H9 (cell line): ENCODE measurements around the gene MLLT3. TPM values are rescaled to one million over a fixed set of nuclear protein-coding genes. Genes with fewer than 3 reads are reported as not detected.

Experiments used
- DNase-seq: peaks from one replicate; pipeline ENCODE4 v3.0.0-alpha.2; 2017
- H2AFZ ChIP-seq: one replicate; pipeline ENCODE4 v1.6.1; 2013; ENCODE audit warnings: mild to moderate bottlenecking, low read length, control low read depth, moderate library complexity
- H2AK5ac ChIP-seq: 2 replicates; pipeline ENCODE4 v1.6.1; 2013; ENCODE audit warnings: low read length, control low read depth, mixed read lengths; ENCODE audit not compliant: insufficient read length
- H2BK120ac ChIP-seq: one replicate; pipeline ENCODE4 v1.6.1; 2013; ENCODE audit warnings: low read depth, mild to moderate bottlenecking, low read length, control low read depth, inconsistent platforms; ENCODE audit not compliant: poor library complexity, severe bottlenecking
- H2BK12ac ChIP-seq: 2 replicates; pipeline ENCODE4 v1.6.1; 2013; ENCODE audit warnings: low read length, control low read depth, mixed read lengths, low read depth; ENCODE audit not compliant: insufficient read length
- H2BK15ac ChIP-seq: 2 replicates; pipeline ENCODE4 v1.6.1; 2013; ENCODE audit warnings: low read depth, low read length, control low read depth
- H2BK20ac ChIP-seq: one replicate; pipeline ENCODE4 v1.6.1; 2013; ENCODE audit warnings: low read depth, mild to moderate bottlenecking, low read length, control low read depth, inconsistent platforms; ENCODE audit not compliant: poor library complexity, severe bottlenecking
- H2BK5ac ChIP-seq: 2 replicates; pipeline ENCODE4 v1.6.1; 2013; ENCODE audit warnings: low read length, control low read depth, mixed read lengths; ENCODE audit not compliant: insufficient read length
- H3K14ac ChIP-seq: 2 replicates; pipeline ENCODE4 v1.6.1; 2013; ENCODE audit warnings: low read length, control low read depth; ENCODE audit not compliant: insufficient read depth
- H3K18ac ChIP-seq: 2 replicates; pipeline ENCODE4 v1.6.1; 2013; ENCODE audit warnings: low read depth, mild to moderate bottlenecking, mixed read lengths, low read length, control low read depth; ENCODE audit not compliant: insufficient read length
- H3K23ac ChIP-seq: 2 replicates; pipeline ENCODE4 v1.6.1; 2013; ENCODE audit warnings: low read length, control low read depth, mixed read lengths, low read depth; ENCODE audit not compliant: insufficient read length
- H3K23me2 ChIP-seq: 2 replicates; pipeline ENCODE4 v1.6.1; 2013; ENCODE audit warnings: low read depth, mild to moderate bottlenecking, mixed read lengths, low read length, control low read depth; ENCODE audit not compliant: insufficient read length, poor library complexity, severe bottlenecking
- H3K27ac ChIP-seq: 2 replicates; pipeline ENCODE4 v1.5.1; 2013; ENCODE audit warnings: low read length, control low read depth, mixed read lengths, low read depth; ENCODE audit not compliant: insufficient read length
- H3K27me3 ChIP-seq: 2 replicates; pipeline ENCODE4 v1.6.1; 2013; ENCODE audit warnings: low read length, control low read depth, inconsistent platforms; ENCODE audit not compliant: insufficient read depth
- H3K4ac ChIP-seq: 2 replicates; pipeline ENCODE4 v1.6.1; 2013; ENCODE audit warnings: low read depth, mild to moderate bottlenecking, control low read depth, inconsistent platforms, low read length, moderate library complexity
- H3K4me1 ChIP-seq: 2 replicates; pipeline ENCODE4 v1.6.1; 2013; ENCODE audit warnings: low read length, control low read depth, inconsistent platforms; ENCODE audit not compliant: insufficient read depth
- H3K4me2 ChIP-seq: 2 replicates; pipeline ENCODE4 v1.6.1; 2013; ENCODE audit warnings: low read length, control low read depth, mixed read lengths; ENCODE audit not compliant: insufficient read length, insufficient read depth
- H3K56ac ChIP-seq: 2 replicates; pipeline ENCODE4 v1.6.1; 2013; ENCODE audit warnings: low read depth, mild to moderate bottlenecking, mixed read lengths, low read length, control low read depth; ENCODE audit not compliant: insufficient read length
- H3K79me1 ChIP-seq: 2 replicates; pipeline ENCODE4 v1.6.1; 2013; ENCODE audit warnings: low read depth, mild to moderate bottlenecking, moderate library complexity, low read length, control low read depth, inconsistent platforms; ENCODE audit not compliant: insufficient read depth, poor library complexity, severe bottlenecking
- H3K79me2 ChIP-seq: 2 replicates; pipeline ENCODE4 v1.6.1; 2013; ENCODE audit warnings: low read length, control low read depth, inconsistent platforms; ENCODE audit not compliant: insufficient read depth
- H3K9ac ChIP-seq: 2 replicates; pipeline ENCODE4 v1.6.1; 2013; ENCODE audit warnings: low read length, control low read depth, mixed read lengths; ENCODE audit not compliant: insufficient read length; ENCODE audit errors: extremely low read depth
- H3K9me3 ChIP-seq: one replicate; pipeline ENCODE4 v1.6.1; 2013; ENCODE audit warnings: low read depth, low read length, inconsistent platforms; ENCODE audit not compliant: control insufficient read depth
- H3T11ph ChIP-seq: one replicate; pipeline ENCODE4 v1.6.1; 2013; ENCODE audit warnings: mild to moderate bottlenecking, low read length, control low read depth, inconsistent platforms
- H4K20me1 ChIP-seq: one replicate; pipeline ENCODE4 v1.6.1; 2013; ENCODE audit not compliant: control insufficient read depth, insufficient read length, insufficient read depth
- H4K5ac ChIP-seq: 2 replicates; pipeline ENCODE4 v1.6.1; 2013; ENCODE audit warnings: low read depth, mild to moderate bottlenecking, mixed read lengths, low read length, control low read depth; ENCODE audit not compliant: insufficient read length
- H4K8ac ChIP-seq: replicated peaks from 2 replicates; pipeline ENCODE4 v1.6.1; 2013; ENCODE audit warnings: low read length, control low read depth, mixed read lengths, low read depth; ENCODE audit not compliant: insufficient read length
- H4K91ac ChIP-seq: 2 replicates; pipeline ENCODE4 v1.6.1; 2013; ENCODE audit warnings: low read depth, mild to moderate bottlenecking, moderate library complexity, mixed read lengths, low read length, control low read depth; ENCODE audit not compliant: insufficient read length
- H3K27ac Mint-ChIP-seq, 3 experiments: 2 replicates in 2 of 3; 3 replicates in 1 of 3; pipeline ENCODE4 v1.8.0; 2020 to 2021; ENCODE audit warnings: mixed read lengths in 3 of 3, mild to moderate bottlenecking in 1 of 3, moderate library complexity in 1 of 3
- H3K27me3 Mint-ChIP-seq: 2 replicates; pipeline ENCODE4 v1.8.0; 2021; ENCODE audit warnings: low read depth, mild to moderate bottlenecking, moderate library complexity, mixed read lengths
- H3K36me3 Mint-ChIP-seq, 3 experiments: 2 replicates in 2 of 3; 3 replicates in 1 of 3; pipeline ENCODE4 v1.8.0; 2020 to 2021; ENCODE audit warnings: low read depth in 3 of 3, mixed read lengths in 3 of 3; ENCODE audit not compliant: insufficient read depth in 1 of 3
- H3K4me1 Mint-ChIP-seq, 2 experiments: 2 replicates each; pipeline ENCODE4 v1.8.0; 2020; ENCODE audit warnings: mixed read lengths in 2 of 2
- H3K4me3 Mint-ChIP-seq, 2 experiments: 2 replicates in 1 of 2; 3 replicates in 1 of 2; pipeline ENCODE4 v1.8.0; 2020 to 2021; ENCODE audit warnings: mild to moderate bottlenecking in 2 of 2, mixed read lengths in 2 of 2, moderate library complexity in 1 of 2
- H3K9me3 Mint-ChIP-seq, 2 experiments: 2 replicates in 1 of 2; 3 replicates in 1 of 2; pipeline ENCODE4 v1.8.0; 2020; ENCODE audit warnings: mild to moderate bottlenecking in 2 of 2, mixed read lengths in 2 of 2, moderate library complexity in 1 of 2
- CTCF ChIP-seq: fragments of 200-600 bp; sonication (generic); conservative IDR thresholded peaks from 3 replicates; pipeline ENCODE4 v1.8.0; 2021; ENCODE audit warnings: antibody characterized with exemption, mild to moderate bottlenecking
- WGBS: extraction: QIAGEN DNeasy Blood & Tissue Kit; methylation state at CpG from one replicate; pipeline ENCODE4 v1.1.7; 2013; ENCODE audit warnings: missing lambda C conversion rate, low lambda C conversion rate, mixed read lengths; ENCODE audit not compliant: insufficient read length; ENCODE audit errors: extremely low coverage; 5-methylcytosine and 5-hydroxymethylcytosine counted together
- total RNA-seq: library from RNA; stranded (reverse); gene quantifications from 2 replicates; pipeline ENCODE4 v1.2.1, GENCODE V29; 2021

Gene MLLT3
- total RNA-seq, 1 experiment from 2014 or later: 3.9 TPM

GRCh38 chr9:20436476-20437195 lies 185.7 kb downstream of the MLLT3 start:
- Histone ChIP-seq H3K79me2 (no peaks in the 10 kb centered on the region), H3K4me2 (no peak overlapping the region), H2AK5ac (no peak overlapping the region), H3K9me3 (no peaks in the 10 kb centered on the region), H4K5ac (no peak overlapping the region), H4K20me1 (no peaks in the 10 kb centered on the region), H3K23me2 (no peaks in the 10 kb centered on the region), H3K27ac (no peak overlapping the region), H3K14ac (no peak overlapping the region), H2BK120ac (no peak overlapping the region), H3K9ac (no peak overlapping the region), H3K18ac (no peak overlapping the region), H2BK20ac (no peak overlapping the region), H3K79me1 (no peaks in the 10 kb centered on the region), H3K56ac (no peak overlapping the region), H2BK12ac (no peak overlapping the region), H3T11ph (no peak overlapping the region), H4K91ac (no peak overlapping the region), H3K4ac (no peak overlapping the region), H2AFZ (no peak overlapping the region), H2BK15ac (no peak overlapping the region), H3K23ac (no peak overlapping the region), H3K4me1 (no peaks in the 10 kb centered on the region), H4K8ac (no peak overlapping the region), H3K27me3 (no peaks in the 10 kb centered on the region), H2BK5ac (no peak overlapping the region)
- H3K27me3 Mint-ChIP-seq: no peaks in the 10 kb centered on the region
- TF ChIP-seq CTCF: no peak
- no peaks in the 10 kb centered on the region for H3K9me3 Mint-ChIP-seq
- no peaks in the 10 kb centered on the region for H3K36me3 Mint-ChIP-seq
- no peak overlapping the region for H3K27ac Mint-ChIP-seq
- H3K4me3 Mint-ChIP-seq: no peak overlapping the region
- peaks cover 0 to 6% of the 10 kb centered on the region in 2 experiments; a peak in 1 of 4 replicates for H3K4me1 Mint-ChIP-seq
- no peak for DNase-seq
- no CpG with 5 or more reads among the region's 1 CpG for WGBS
